Measurements from ENCODE around the gene GNAT1.
"Not testable (repeated sequence)": the region's sequence is repeated elsewhere in the genome, so short reads cannot be mapped to it uniquely, and the experiment has no call there.

GNAT1 gene

GRCh38 chr3:50203809-50204803 lies 12.7 kb downstream of the GNAT1 start:
- DNase-seq: no peak

GRCh38 chr3:50204804-50205412 lies 13.5 kb downstream of the GNAT1 start, which contains the start of gene SLC38A3:
SLC38A3 (plus strand) TSS chr3:50205271; CDS start chr3:50214200, 8,929 bp downstream.
- DNase-seq: peak; percentile 6 to 33

- DNase-seq: peak in 1 of 2 experiments; percentile 17
Observed at GRCh38 chr3:50205413-50206276, 14.2 kb downstream of the GNAT1 start.

- DNase-seq: no peak
Observed at GRCh38 chr3:50207359-50208042, 16.1 kb downstream of the GNAT1 start.

GRCh38 chr3:50208677-50209344 lies 17.4 kb downstream of the GNAT1 start:
- DNase-seq: no peak

- no peak for DNase-seq
Observed at GRCh38 chr3:50210176-50210509, 18.7 kb downstream of the GNAT1 start.

- no peak for DNase-seq
Observed at GRCh38 chr3:50210510-50211367, 19.3 kb downstream of the GNAT1 start.

- DNase-seq: not testable (repeated sequence)
Observed at GRCh38 chr3:50211368-50211717, 19.9 kb downstream of the GNAT1 start.

GRCh38 chr3:50211930-50212329 lies 20.5 kb downstream of the GNAT1 start:
- DNase-seq: no peak

- DNase-seq: no peak
Observed at GRCh38 chr3:50212502-50212901, 21.1 kb downstream of the GNAT1 start.

GRCh38 chr3:50212971-50213370 lies 21.6 kb downstream of the GNAT1 start:
- no peak for DNase-seq

- no peak for DNase-seq
Observed at GRCh38 chr3:50213373-50213772, 22.0 kb downstream of the GNAT1 start.

GRCh38 chr3:50214824-50215223 lies 23.4 kb downstream of the GNAT1 start:
- DNase-seq: no peak

GRCh38 chr3:50215529-50215928 lies 24.1 kb downstream of the GNAT1 start:
- no peak for DNase-seq

GRCh38 chr3:50217681-50218080 lies 26.3 kb downstream of the GNAT1 start:
- no peak for DNase-seq

GRCh38 chr3:50218448-50218847 lies 27.0 kb downstream of the GNAT1 start:
- no peak for DNase-seq

GRCh38 chr3:50219285-50219684 lies 27.9 kb downstream of the GNAT1 start:
- DNase-seq: no peak

GRCh38 chr3:50220109-50220508 lies 28.7 kb downstream of the GNAT1 start:
- no peak for DNase-seq

GRCh38 chr3:50221051-50221410 lies 29.6 kb downstream of the GNAT1 start:
- DNase-seq: no peak

GRCh38 chr3:50221411-50222168 lies 30.2 kb downstream of the GNAT1 start:
- DNase-seq: peak in 1 of 2 experiments; percentile 30

All from SHP77 (cell line).